Heart left ventricle (tissue), 16 donors: ENCODE results near the gene POFUT2. TPM values are rescaled to one million over a fixed set of nuclear protein-coding genes. Genes with fewer than 3 reads are reported as not detected.

Experiments
- ATAC-seq, 4 donors: fragments of 200-7000 bp; cut with Tn5 transposase; one replicate each; pipeline ENCODE4 v1.9.1; 2020 to 2022; ENCODE audit warnings: moderate library complexity in 4 of 4, mild to moderate bottlenecking in 3 of 4, moderate number of reproducible peaks in 1 of 4
- DNase-seq, 5 donors: peaks; one replicate each; pipeline ENCODE4 v3.0.0-alpha.2; 2020
- H3K27ac ChIP-seq, 12 donors: fragments of 200-600 bp; sonication (generic) in 4 of 12; one replicate each; pipeline versions ENCODE4 v1.5.0 to v1.8.0; 2016 to 2022; ENCODE audit warnings: mild to moderate bottlenecking in 2 of 12
- H3K27me3 ChIP-seq, 9 donors: fragments of 200-600 bp; sonication (generic) in 2 of 9; one replicate each; pipeline versions ENCODE4 v1.5.1 to v1.8.0; 2016 to 2022; ENCODE audit warnings: mild to moderate bottlenecking in 3 of 9
- H3K36me3 ChIP-seq, 9 donors: fragments of 200-600 bp; sonication (generic) in 2 of 9; one replicate each; pipeline versions ENCODE4 v1.5.0 to v1.8.0; 2018 to 2022; ENCODE audit warnings: mild to moderate bottlenecking in 2 of 9
- H3K4me1 ChIP-seq, 12 donors: fragments of 200-600 bp; sonication (generic) in 4 of 12; one replicate each; pipeline versions ENCODE4 v1.5.0 to v1.8.0; 2016 to 2022; ENCODE audit warnings: mild to moderate bottlenecking in 3 of 12
- H3K4me3 ChIP-seq, 12 donors: fragments of 200-600 bp; sonication (generic) in 4 of 12; one replicate each; pipeline versions ENCODE4 v1.5.0 to v1.8.0; 2017 to 2022; ENCODE audit warnings: mild to moderate bottlenecking in 9 of 12, moderate library complexity in 4 of 12
- H3K9me3 ChIP-seq, 12 donors: fragments of 200-600 bp; sonication (generic) in 4 of 12; one replicate each; pipeline versions ENCODE4 v1.5.0 to v1.8.0; 2016 to 2022; ENCODE audit warnings: mild to moderate bottlenecking in 1 of 12
- POLR2A ChIP-seq, 2 donors: fragments of 450-650 bp; IDR thresholded peaks; one replicate each; pipeline ENCODE4 v1.6.1; 2017; ENCODE audit warnings: antibody characterized with exemption in 2 of 2, mild to moderate bottlenecking in 2 of 2, moderate library complexity in 2 of 2
- WGBS, 4 donors: extraction: QIAGEN DNeasy Blood & Tissue Kit in 2 of 4; methylation state at CpG; one replicate each; pipeline versions ENCODE4 v1.1.5 to v1.1.7; 2013 to 2018; 5-methylcytosine and 5-hydroxymethylcytosine counted together
- intact Hi-C, 10 donors: fragments of 100-400 bp; cut with DNase I; formaldehyde crosslinking; loops; one replicate each; pipeline versions ENCODE4 v1.11.1 to v1.14.2; 2022
- polyA plus RNA-seq, 2 donors: library from polyadenylated mRNA; stranded (reverse); fragments of 200-250 nt; gene quantifications; one replicate each; pipeline ENCODE4 v1.2.3, GENCODE V29; 2013
- total RNA-seq, 9 donors: library from RNA; depleted of rRNA in 2 of 9; stranded (reverse); fragments of >200 nt in 2 of 9; fragmentation: NEBNext Ultra II Directional in 3 of 9; extraction: Animal tissue kit (Norgen Biotek cat#: 25700) in 3 of 9; gene quantifications; one replicate each; pipeline versions ENCODE4 v1.1.0 to v1.2.4, GENCODE V29; 2016 to 2023
- TF ChIP-seq, protein P1 (sequence below), 12 donors: fragments of 200-600 bp; sonication (generic) in 4 of 12; IDR thresholded peaks; one replicate each; pipeline versions ENCODE4 v1.5.0 to v1.8.0; 2018 to 2022; ENCODE audit warnings: antibody characterized with exemption in 12 of 12, mild to moderate bottlenecking in 5 of 12
- donor health status: ischemic (EF 13 %, LVEDD 7.1; RV severe dilation, severe dysfunction).
- donor health status: healthy with polysubstance abuse.
- donor health status: DM: no; HTN: yes; CAD: no.
- donor health status: DM: no; HTN: no; CAD: no.
- donor health status: ischemic (EF 25% LVEDD 6.9; RV normal size, moderate dysfunction).
- donor health status: ischemic (EF 25% LVEDD 5.7; RV mildly dilated, moderate dysfunction).
- donor health status: healthy.
- donor health status: DM: yes; HTN: yes; CAD: no.
- donor health status: ischemic (EF 35%, LVEDD 5.7; RV mildly dilated, moderate dysfunction).
- donor health status: nonischemic (EF 11% LVEDD 7.7; RV severe dilation, severe dysfunction).
- donor health status: DM: yes; HTN: yes; CAD: no.
- donor health status: PGD.
- donor health status: ischemic (EF 29% LVEDD 5.4; RV normal size, mild dysfunction).
- donor health status: nonischemic (EF 23%, LVEDD 6.1; RV moderate dilation, normal function).

Gene POFUT2
- total and polyA plus RNA-seq, 11 donors: 10.8 to 25.8 (median 18.5) TPM

DNA sequence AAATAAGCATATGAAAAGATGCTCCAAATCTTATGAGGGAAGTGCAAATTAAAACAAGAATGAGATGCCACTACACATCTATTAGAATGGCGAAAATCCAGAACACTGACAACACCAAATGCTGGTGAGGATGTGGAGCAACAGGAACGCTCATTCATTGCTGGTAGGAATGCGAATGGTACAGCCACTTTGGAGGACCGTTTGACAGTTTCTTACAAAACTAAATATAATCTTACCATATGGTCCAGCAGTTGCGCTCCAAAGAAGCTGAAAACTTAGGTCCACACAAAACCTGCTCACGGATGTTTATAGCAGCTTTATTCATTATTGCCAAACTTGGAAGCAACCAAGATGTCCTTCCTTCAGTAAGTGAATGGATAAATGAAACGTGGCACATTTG lies 50.3 kb downstream of the POFUT2 start:
- Histone ChIP-seq H3K36me3 (no peaks in the 10 kb centered on the region), H3K27me3 (peaks cover 0 to 19% (median 6%) of the 10 kb centered on the region in 9 donors), H3K4me3 (no peak overlapping the region), H3K27ac (no peak overlapping the region), H3K9me3 (peaks cover 0 to 18% (median 10%) of the 10 kb centered on the region in 12 donors), H3K4me1 (no peaks in the 10 kb centered on the region)
- no peak for TF ChIP-seq POLR2A (IDR thresholded peaks at IDR 0.05)
- TF ChIP-seq, protein P1, sequence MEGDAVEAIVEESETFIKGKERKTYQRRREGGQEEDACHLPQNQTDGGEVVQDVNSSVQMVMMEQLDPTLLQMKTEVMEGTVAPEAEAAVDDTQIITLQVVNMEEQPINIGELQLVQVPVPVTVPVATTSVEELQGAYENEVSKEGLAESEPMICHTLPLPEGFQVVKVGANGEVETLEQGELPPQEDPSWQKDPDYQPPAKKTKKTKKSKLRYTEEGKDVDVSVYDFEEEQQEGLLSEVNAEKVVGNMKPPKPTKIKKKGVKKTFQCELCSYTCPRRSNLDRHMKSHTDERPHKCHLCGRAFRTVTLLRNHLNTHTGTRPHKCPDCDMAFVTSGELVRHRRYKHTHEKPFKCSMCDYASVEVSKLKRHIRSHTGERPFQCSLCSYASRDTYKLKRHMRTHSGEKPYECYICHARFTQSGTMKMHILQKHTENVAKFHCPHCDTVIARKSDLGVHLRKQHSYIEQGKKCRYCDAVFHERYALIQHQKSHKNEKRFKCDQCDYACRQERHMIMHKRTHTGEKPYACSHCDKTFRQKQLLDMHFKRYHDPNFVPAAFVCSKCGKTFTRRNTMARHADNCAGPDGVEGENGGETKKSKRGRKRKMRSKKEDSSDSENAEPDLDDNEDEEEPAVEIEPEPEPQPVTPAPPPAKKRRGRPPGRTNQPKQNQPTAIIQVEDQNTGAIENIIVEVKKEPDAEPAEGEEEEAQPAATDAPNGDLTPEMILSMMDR (IDR thresholded peaks at IDR 0.05): no peak
- no peak for ATAC-seq
- no peak for DNase-seq
- intact Hi-C loops: no loop called here
- 89 to 94% (median 90%) methylated on average over 7 of the region's 7 CpGs for WGBS, 4 donors

DNA sequence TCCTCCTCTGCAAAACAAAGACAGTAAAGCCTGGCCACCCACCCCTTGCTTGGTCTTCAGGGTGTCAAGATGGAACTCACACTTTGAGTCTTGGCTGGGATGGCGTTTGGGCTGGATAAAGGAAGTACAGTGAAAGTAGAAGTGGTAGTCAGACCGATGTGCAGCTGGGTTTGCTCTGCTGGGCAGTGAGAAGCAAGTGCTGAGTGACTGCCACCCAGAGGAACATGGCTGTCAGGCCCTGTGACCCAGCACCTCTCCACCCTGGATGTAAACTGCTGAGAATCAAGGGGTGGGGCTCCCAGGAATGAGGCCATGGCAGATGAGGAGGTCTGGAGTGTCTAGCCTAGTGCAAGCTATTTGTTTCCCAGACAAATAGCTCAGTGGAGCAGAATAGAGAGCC lies 51.2 kb downstream of the POFUT2 start:
- Histone ChIP-seq H3K27me3 (peaks cover 0 to 24% (median 6%) of the 10 kb centered on the region in 9 donors), H3K4me3 (no peak overlapping the region), H3K4me1 (no peaks in the 10 kb centered on the region), H3K9me3 (peaks cover 0 to 9% (median 2%) of the 10 kb centered on the region in 12 donors), H3K36me3 (no peaks in the 10 kb centered on the region), H3K27ac (no peak overlapping the region)
- ATAC-seq (no peak), DNase-seq (no peak)
- WGBS, 4 donors: 40 to 48% (median 42%) methylated on average over 2 of the region's 2 CpGs
- TF ChIP-seq, protein P1 (IDR thresholded peaks at IDR 0.05): no peak
- no peak for TF ChIP-seq POLR2A (IDR thresholded peaks at IDR 0.05)
- intact Hi-C loops: no loop called here

DNA sequence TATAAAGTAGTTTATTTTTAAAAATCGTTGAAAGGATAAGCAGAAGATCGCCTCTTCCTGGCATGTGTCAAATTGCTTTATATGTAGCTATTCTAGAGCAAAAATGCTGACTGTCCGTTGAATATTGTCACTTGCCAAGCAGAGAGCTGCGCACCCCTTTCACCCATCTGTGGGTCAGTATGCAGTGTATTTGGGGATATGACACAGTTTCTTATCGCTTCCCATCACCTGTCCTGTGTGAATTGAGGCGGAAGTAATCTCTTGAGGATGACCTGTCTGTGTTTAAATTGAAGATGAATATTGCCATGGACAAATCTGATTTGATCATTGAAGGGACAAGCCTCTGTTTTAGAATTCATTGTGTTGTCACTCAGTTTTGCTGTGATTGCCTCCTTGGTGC lies 52.2 kb downstream of the POFUT2 start:
- intact Hi-C loops: no loop called here
- WGBS, 4 donors: 77 to 91% (median 84%) methylated on average over 6 of the region's 6 CpGs
- TF ChIP-seq POLR2A (IDR thresholded peaks at IDR 0.05): no peak
- TF ChIP-seq, protein P1 (IDR thresholded peaks at IDR 0.05): no peak
- Histone ChIP-seq H3K9me3 (no peaks in the 10 kb centered on the region), H3K27me3 (peaks cover 0 to 24% (median 6%) of the 10 kb centered on the region in 9 donors), H3K4me1 (no peaks in the 10 kb centered on the region), H3K4me3 (no peak overlapping the region), H3K36me3 (no peaks in the 10 kb centered on the region), H3K27ac (no peak overlapping the region)
- no peak for DNase-seq
- ATAC-seq: no peak

DNA sequence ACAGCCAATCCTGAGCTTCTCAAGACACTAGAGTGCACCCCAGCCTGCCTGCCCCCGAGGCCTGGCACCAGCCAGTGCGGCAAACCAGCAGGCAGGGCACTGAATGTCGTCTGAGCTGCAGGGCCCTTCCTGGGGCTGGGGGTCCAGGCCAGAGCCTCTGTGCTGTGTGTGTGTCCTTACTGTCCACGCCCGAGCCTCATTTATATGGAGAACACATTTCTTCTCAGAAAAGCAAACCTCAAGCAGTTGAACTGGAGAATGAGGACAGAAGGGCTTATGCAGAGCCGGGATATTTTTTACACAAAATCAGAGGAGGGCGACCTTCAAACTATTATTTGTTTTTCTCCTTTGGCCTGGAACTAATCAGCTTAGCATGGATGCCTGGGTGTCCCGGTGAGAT lies 52.7 kb downstream of the POFUT2 start:
- no peaks in the 10 kb centered on the region for H3K4me1 ChIP-seq
- DNase-seq (no peak), ATAC-seq (no peak)
- no peak overlapping the region for H3K27ac ChIP-seq
- intact Hi-C loops: no loop called here
- no peaks in the 10 kb centered on the region for H3K36me3 ChIP-seq
- H3K9me3 ChIP-seq: no peaks in the 10 kb centered on the region
- H3K27me3 ChIP-seq: peaks cover 0 to 24% (median 6%) of the 10 kb centered on the region in 9 donors
- H3K4me3 ChIP-seq: no peak overlapping the region
- TF ChIP-seq, protein P1 (IDR thresholded peaks at IDR 0.05): no peak
- no peak for TF ChIP-seq POLR2A (IDR thresholded peaks at IDR 0.05)
- 85 to 92% (median 89%) methylated on average over 8 of the region's 8 CpGs for WGBS, 4 donors
